GM23248 (cell line): Measurements from ENCODE around the gene PAFAH1B1. TPM values are rescaled to one million over a fixed set of nuclear protein-coding genes. Genes with fewer than 3 reads are reported as not detected.

Experiments used
- DNase-seq: peaks from one replicate; pipeline ENCODE4 v3.0.0-alpha.2; 2015
- H2AFZ ChIP-seq: fragments of 200-600 bp; sonication (generic); 2 replicates; pipeline ENCODE4 v1.6.1; 2016; ENCODE audit warnings: antibody characterized with exemption
- H3F3A ChIP-seq: fragments of 200-600 bp; sonication (generic); 2 replicates; pipeline ENCODE4 v1.6.1; 2016; ENCODE audit warnings: mild to moderate bottlenecking, antibody characterized with exemption, mixed run types; ENCODE audit not compliant: insufficient read depth
- H3K27ac ChIP-seq: fragments of 200-600 bp; sonication (generic); 2 replicates; pipeline ENCODE4 v1.5.1; 2016; ENCODE audit warnings: mild to moderate bottlenecking
- H3K27me3 ChIP-seq: fragments of 200-600 bp; sonication (generic); replicated peaks from 2 replicates; pipeline ENCODE4 v1.6.1; 2016; ENCODE audit warnings: mild to moderate bottlenecking; ENCODE audit not compliant: insufficient read depth
- H3K36me3 ChIP-seq: fragments of 200-600 bp; sonication (generic); 2 replicates; pipeline ENCODE4 v1.6.1; 2016; ENCODE audit warnings: low read depth, mild to moderate bottlenecking
- H3K4me1 ChIP-seq: fragments of 200-600 bp; sonication (generic); 2 replicates; pipeline ENCODE4 v1.6.1; 2016; ENCODE audit warnings: mild to moderate bottlenecking; ENCODE audit not compliant: insufficient read depth
- H3K4me2 ChIP-seq: fragments of 200-600 bp; sonication (generic); one replicate; pipeline ENCODE4 v1.6.1; 2016; ENCODE audit warnings: mild to moderate bottlenecking; ENCODE audit not compliant: unreplicated experiment
- H3K4me3 ChIP-seq: fragments of 200-600 bp; sonication (generic); 2 replicates; pipeline ENCODE4 v1.5.1; 2016; ENCODE audit warnings: mild to moderate bottlenecking
- H3K79me2 ChIP-seq: fragments of 200-600 bp; sonication (generic); 2 replicates; pipeline ENCODE4 v1.6.1; 2016; ENCODE audit warnings: mild to moderate bottlenecking; ENCODE audit not compliant: insufficient read depth
- H3K9ac ChIP-seq: fragments of 200-600 bp; sonication (generic); 2 replicates; pipeline ENCODE4 v1.6.1; 2016; ENCODE audit warnings: mild to moderate bottlenecking
- H3K9me2 ChIP-seq: fragments of 200-600 bp; sonication (generic); 2 replicates; pipeline ENCODE4 v1.6.1; 2016; ENCODE audit warnings: mixed run types, mild to moderate bottlenecking, moderate library complexity; ENCODE audit not compliant: insufficient read depth
- H3K9me3 ChIP-seq: fragments of 200-600 bp; sonication (generic); one replicate; pipeline ENCODE4 v1.6.1; 2017; ENCODE audit warnings: low read depth
- H4K20me1 ChIP-seq: fragments of 200-600 bp; sonication (generic); 2 replicates; pipeline ENCODE4 v1.6.0; 2016; ENCODE audit not compliant: insufficient read depth
- EZH2 ChIP-seq: fragments of 200-600 bp; sonication (generic); IDR thresholded peaks from 2 replicates; pipeline ENCODE4 v1.6.1; 2018; ENCODE audit warnings: antibody characterized with exemption, mild to moderate bottlenecking; ENCODE audit not compliant: insufficient read depth, poor library complexity, severe bottlenecking
- EZH2phosphoT487 ChIP-seq: fragments of 200-600 bp; sonication (generic); IDR thresholded peaks from 2 replicates; pipeline ENCODE4 v1.6.1; 2018; ENCODE audit warnings: antibody characterized with exemption, moderate library complexity, mild to moderate bottlenecking, low read depth; ENCODE audit not compliant: insufficient read depth
- WGBS, 2 experiments: methylation state at CpG; one replicate each; pipeline ENCODE4 v1.1.6; 2015 to 2017; ENCODE audit warnings: low lambda C conversion rate in 2 of 2, low coverage in 1 of 2; ENCODE audit errors: missing lambda C conversion rate in 2 of 2; 5-methylcytosine and 5-hydroxymethylcytosine counted together
- in situ Hi-C: fragments of 300-500 bp; cut with MboI; formaldehyde crosslinking; loops from 2 replicates; pipeline ENCODE4 v1.15.0; 2020
- polyA plus RNA-seq: library from polyadenylated mRNA; unstranded; fragments of >200 nt; fragmentation: Nextera tagmentation; extraction: Ambion mirVana; gene quantifications from 2 replicates; pipeline ENCODE4 v1.2.1, GENCODE V29; 2016
- total RNA-seq: library from RNA; depleted of rRNA; stranded (reverse); fragments of >200 nt; shearing (Covaris generic); gene quantifications from 2 replicates; pipeline ENCODE4 v1.2.3, GENCODE V29; 2014

Gene PAFAH1B1
- total and polyA plus RNA-seq, 2 experiments from 2014 or later: 32.5 to 88.7 TPM

DNA sequence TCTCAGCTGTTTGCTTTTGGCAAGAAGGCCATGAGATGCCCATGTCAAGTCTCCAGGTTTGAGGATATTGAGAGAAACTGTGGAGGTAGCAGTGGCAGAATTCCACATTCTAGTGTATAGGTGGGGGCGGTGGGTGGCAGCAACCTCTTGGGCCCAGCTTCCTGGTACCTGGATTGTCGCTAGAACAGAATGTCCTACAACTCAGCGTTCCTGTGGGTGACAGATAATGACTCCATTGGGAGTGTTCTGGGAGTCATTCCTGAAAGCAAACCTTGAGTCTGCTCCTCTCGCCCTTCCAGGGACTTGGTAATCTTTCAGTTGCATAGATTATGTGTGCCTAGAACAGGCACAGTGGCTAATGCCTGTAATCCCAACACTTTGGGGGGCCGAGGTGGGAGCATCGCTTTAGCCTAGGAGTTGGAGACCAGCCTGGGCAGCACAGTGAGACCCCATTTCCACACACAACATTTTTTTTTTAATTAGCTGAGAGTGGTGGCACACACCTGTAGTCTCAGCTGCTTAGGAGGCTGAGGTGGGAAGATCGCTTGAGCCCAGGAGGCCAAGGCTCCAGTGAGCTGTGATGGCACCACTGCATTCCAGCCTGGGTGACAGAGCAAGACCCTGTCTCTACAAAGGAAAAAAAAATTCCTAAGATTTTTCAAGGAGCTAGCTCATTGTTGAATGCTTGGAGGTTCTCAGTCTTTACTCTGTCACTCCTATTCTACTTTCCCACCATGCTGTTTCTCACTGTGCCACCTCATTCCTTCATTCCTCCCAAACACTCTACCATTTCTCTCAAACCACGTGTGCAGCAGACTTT, 43.9 kb upstream of the PAFAH1B1 start:
- H3K36me3 ChIP-seq: no peaks in the 10 kb centered on the region
- no peaks in the 10 kb centered on the region for H4K20me1 ChIP-seq
- H3F3A ChIP-seq: no peaks in the 10 kb centered on the region
- H2AFZ ChIP-seq: no peak overlapping the region
- no peak overlapping the region for H3K4me3 ChIP-seq
- 68 to 69% methylated on average over 8 of the region's 8 CpGs for WGBS, 2 experiments
- H3K9ac ChIP-seq: no peak overlapping the region
- no peak overlapping the region for H3K4me2 ChIP-seq
- H3K27ac ChIP-seq: no peak overlapping the region
- DNase-seq: no peak
- no peaks in the 10 kb centered on the region for H3K79me2 ChIP-seq
- no peaks in the 10 kb centered on the region for H3K4me1 ChIP-seq
- in situ Hi-C loops: no loop called here
- H3K9me2 ChIP-seq: no peaks in the 10 kb centered on the region
- H3K9me3 ChIP-seq: no peaks in the 10 kb centered on the region
- H3K27me3 ChIP-seq: no peaks in the 10 kb centered on the region; the same call in 1 of the 2 replicates
- TF ChIP-seq EZH2phosphoT487 (no peak), EZH2 (no peak)

DNA sequence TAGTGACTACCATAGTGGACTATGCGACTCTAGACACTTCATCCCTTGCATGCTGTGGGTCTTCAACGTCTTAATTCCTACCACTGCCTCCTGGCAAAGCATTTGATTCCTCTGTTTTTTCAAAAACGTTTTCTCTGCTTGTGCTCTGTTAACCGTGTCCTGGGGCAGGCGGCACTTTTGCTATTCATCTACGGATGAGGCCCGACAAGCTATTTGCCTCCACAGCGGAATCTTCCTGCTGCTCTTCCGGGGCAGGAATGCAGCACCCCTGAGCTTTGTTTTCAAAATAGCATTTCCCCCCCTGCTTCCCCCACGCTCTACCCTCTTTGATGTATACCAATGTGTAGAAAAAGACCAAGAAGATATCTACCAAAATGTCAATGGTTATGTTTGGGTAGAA, 42.0 kb upstream of the PAFAH1B1 start:
- in situ Hi-C loops: no loop called here
- H3K79me2 ChIP-seq: no peaks in the 10 kb centered on the region
- H3K4me2 ChIP-seq: no peak overlapping the region
- no peaks in the 10 kb centered on the region for H3F3A ChIP-seq
- H3K4me3 ChIP-seq: no peak overlapping the region
- no peaks in the 10 kb centered on the region for H3K4me1 ChIP-seq
- H2AFZ ChIP-seq: no peak overlapping the region
- H3K9me2 ChIP-seq: no peaks in the 10 kb centered on the region
- H3K27ac ChIP-seq: no peak overlapping the region
- no peaks in the 10 kb centered on the region for H3K36me3 ChIP-seq
- peaks cover 4% of the 10 kb centered on the region for H3K27me3 ChIP-seq
- H4K20me1 ChIP-seq: no peaks in the 10 kb centered on the region
- no peak for DNase-seq
- TF ChIP-seq EZH2phosphoT487 (no peak), EZH2 (no peak)
- no peaks in the 10 kb centered on the region for H3K9me3 ChIP-seq
- 35 to 36% methylated on average over 10 of the region's 10 CpGs for WGBS, 2 experiments
- no peak overlapping the region for H3K9ac ChIP-seq

DNA sequence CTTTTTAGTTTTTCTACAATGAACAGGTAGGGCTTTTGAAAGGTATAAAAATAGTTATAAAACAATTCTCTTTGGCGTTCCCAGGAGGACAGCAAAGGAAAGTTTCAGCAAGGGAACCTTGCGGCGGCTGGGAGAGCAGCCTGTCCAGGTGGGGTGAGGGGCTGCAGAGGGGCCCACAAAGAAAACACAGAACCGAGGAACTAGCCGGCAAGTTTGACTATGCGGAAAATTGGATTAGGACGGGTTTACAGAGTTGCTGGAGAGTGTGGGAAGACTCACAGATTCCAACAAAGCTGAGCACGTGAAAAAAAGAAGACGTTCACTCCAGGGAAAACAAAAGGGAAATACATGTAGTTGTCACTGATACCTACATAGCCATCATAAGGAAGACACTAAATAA, 41.5 kb upstream of the PAFAH1B1 start:
- in situ Hi-C loops: no loop called here

DNA sequence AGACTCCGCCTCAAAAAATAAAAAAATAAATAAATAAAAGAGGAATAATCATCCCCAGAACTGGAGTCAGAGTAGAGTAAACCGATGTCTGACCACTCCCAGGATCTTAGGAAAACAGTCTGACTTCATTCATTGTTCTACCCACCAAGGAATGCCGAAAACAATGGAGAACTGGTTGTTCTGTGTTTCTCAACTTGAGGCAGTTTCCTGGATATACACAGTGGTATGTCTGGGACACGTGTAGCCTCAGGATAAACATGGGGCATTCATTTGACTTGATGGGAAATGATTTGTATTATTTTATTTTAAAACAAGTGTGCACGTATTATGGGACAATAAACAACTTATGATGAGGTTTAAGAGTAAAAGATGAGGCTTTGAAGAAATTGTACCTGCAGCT, 32.8 kb upstream of the PAFAH1B1 start:
- in situ Hi-C loops: no loop called here
- TF ChIP-seq EZH2phosphoT487 (no peak), EZH2 (no peak)
- Histone ChIP-seq H2AFZ (no peak overlapping the region), H3K9ac (no peak overlapping the region), H3K36me3 (no peaks in the 10 kb centered on the region), H3K4me2 (no peak overlapping the region), H3F3A (no peaks in the 10 kb centered on the region), H3K27ac (no peak overlapping the region), H3K27me3 (peaks cover 9% of the 10 kb centered on the region), H3K4me3 (no peak overlapping the region), H4K20me1 (no peaks in the 10 kb centered on the region), H3K79me2 (no peaks in the 10 kb centered on the region), H3K9me2 (no peaks in the 10 kb centered on the region), H3K4me1 (no peaks in the 10 kb centered on the region), H3K9me3 (no peaks in the 10 kb centered on the region)
- no peak for DNase-seq
- WGBS, 2 experiments: 67% methylated on average over 5 of the region's 5 CpGs

More for the DNA sequence above, 41.5 kb upstream of the PAFAH1B1 start:
- Histone ChIP-seq H2AFZ (no peak overlapping the region), H3K9me3 (no peaks in the 10 kb centered on the region), H3K9ac (no peak overlapping the region), H3K27ac (no peak overlapping the region), H3K4me2 (no peak overlapping the region), H3K79me2 (no peaks in the 10 kb centered on the region), H3K27me3 (peaks cover 8% of the 10 kb centered on the region), H3K36me3 (no peaks in the 10 kb centered on the region), H3K9me2 (no peaks in the 10 kb centered on the region), H4K20me1 (no peaks in the 10 kb centered on the region), H3K4me1 (no peaks in the 10 kb centered on the region), H3K4me3 (no peak overlapping the region), H3F3A (no peaks in the 10 kb centered on the region)
- DNase-seq: no peak
- TF ChIP-seq EZH2phosphoT487: no peak
- TF ChIP-seq EZH2: no peak
- 48 to 53% methylated on average over 9 of the region's 9 CpGs for WGBS, 2 experiments
